HepG2 (cell line): ENCODE results near the gene HOXD3. TPM values are rescaled to one million over a fixed set of nuclear protein-coding genes. Genes with fewer than 3 reads are reported as not detected.
A peak's percentile ranks its signal among the peaks of the same experiment; 100 is the strongest.

Experiments
- CEBPG ChIP-seq: IDR thresholded peaks from 2 replicates; pipeline ENCODE4 v1.6.1; 2016
- FOXA3 ChIP-seq: IDR thresholded peaks from 2 replicates; pipeline ENCODE4 v1.6.1; 2016; ENCODE audit warnings: missing genetic modification reagents, missing compliant biosample characterization
- GTF3A ChIP-seq: sonication (generic); formaldehyde crosslinking; conservative IDR thresholded peaks from 2 replicates; pipeline ENCODE4 v1.4.0; 2020; ENCODE audit warnings: mild to moderate bottlenecking, missing genetic modification reagents
- IRX3 ChIP-seq: sonication (generic); formaldehyde crosslinking; IDR thresholded peaks from 2 replicates; pipeline ENCODE4 v1.8.1; 2023; ENCODE audit warnings: mild to moderate bottlenecking, low read depth, missing genetic modification reagents, borderline replicate concordance
- MNT ChIP-seq: fragments of 450-650 bp; IDR thresholded peaks from 2 replicates; pipeline ENCODE4 v1.6.1; 2016
- NFE2L2 ChIP-seq: fragments of 150-350 bp; IDR thresholded peaks from 2 replicates; pipeline ENCODE4 v1.6.1; 2014; ENCODE audit warnings: low read length
- POLR2AphosphoS2 ChIP-seq: IDR thresholded peaks from 2 replicates; pipeline ENCODE4 v1.6.1; 2011; ENCODE audit warnings: low read depth, low read length, improper control_type of control experiment
- PRPF4 ChIP-seq: fragments of 200-400 bp; formaldehyde crosslinking; IDR thresholded peaks from 2 replicates; pipeline ENCODE4 v1.6.1; 2016; ENCODE audit warnings: low read length, low read depth; ENCODE audit not compliant: poor library complexity, severe bottlenecking
- RERE ChIP-seq: IDR thresholded peaks from 2 replicates; pipeline ENCODE4 v1.6.1; 2016; ENCODE audit warnings: low read depth, missing genetic modification reagents, missing compliant biosample characterization
- SP5 ChIP-seq: IDR thresholded peaks from 2 replicates; pipeline ENCODE4 v1.6.1; 2016; ENCODE audit warnings: low read depth, borderline replicate concordance
- TEF ChIP-seq: sonication (generic); formaldehyde crosslinking; IDR thresholded peaks from 2 replicates; pipeline ENCODE4 v1.5.0; 2020; ENCODE audit warnings: missing genetic modification reagents
- USF2 ChIP-seq, 2 experiments: sonication (generic) in 1 of 2; formaldehyde crosslinking in 1 of 2; IDR thresholded peaks; 2 replicates each; pipeline versions ENCODE4 v1.5.1 to v1.6.1; 2011 to 2020; ENCODE audit warnings: borderline replicate concordance in 1 of 2, low read depth in 1 of 2, low read length in 1 of 2, mild to moderate bottlenecking in 1 of 2, missing genetic modification reagents in 1 of 2, moderate library complexity in 1 of 2
- ZNF275 ChIP-seq: sonication (generic); formaldehyde crosslinking; IDR thresholded peaks from 2 replicates; pipeline ENCODE4 v1.8.0; 2022; ENCODE audit warnings: missing genetic modification reagents, mild to moderate bottlenecking, inconsistent platforms, borderline replicate concordance
- ZNF605 ChIP-seq: sonication (generic); formaldehyde crosslinking; IDR thresholded peaks from 2 replicates; pipeline ENCODE4 v1.8.0; 2022; ENCODE audit warnings: mild to moderate bottlenecking, missing genetic modification reagents
- ZNF691 ChIP-seq: sonication (generic); formaldehyde crosslinking; IDR thresholded peaks from 2 replicates; pipeline ENCODE4 v1.4.0; 2020; ENCODE audit warnings: missing genetic modification reagents, low read depth, mild to moderate bottlenecking, borderline replicate concordance
- ZSCAN20 ChIP-seq: sonication (generic); formaldehyde crosslinking; IDR thresholded peaks from 2 replicates; pipeline ENCODE4 v1.4.0; 2020; ENCODE audit warnings: missing genetic modification reagents, mild to moderate bottlenecking, borderline replicate concordance
- polyA plus RNA-seq, 8 experiments: library from polyadenylated mRNA; depleted of rRNA in 3 of 8; stranded (reverse) in 7 of 8; unstranded in 1 of 8; fragments of >200 nt; fragmentation: Illumina TruSeq in 4 of 8; extraction: Trizol in 4 of 8; gene quantifications; 2 replicates each; pipeline versions ENCODE4 v1.2.1 to v1.2.3, GENCODE V29; 2011 to 2016; ENCODE audit warnings: low read depth in 4 of 8, missing spikeins in 1 of 8, mixed read lengths in 1 of 8; ENCODE audit not compliant: insufficient read depth in 1 of 8
- total RNA-seq, 5 experiments: library from RNA; depleted of rRNA; stranded (reverse); fragments of >200 nt; fragmentation: Illumina TruSeq; extraction: Trizol; gene quantifications; 2 replicates each; pipeline ENCODE4 v1.2.3, GENCODE V29; 2016; ENCODE audit warnings: low read depth in 1 of 5

Gene HOXD3
- total and polyA plus RNA-seq, 2 of the 13 experiments (the other 11 are each of a cell fraction or from before 2014, with no cell fraction given): 0.05 to 0.09 TPM

- TF ChIP-seq USF2 (IDR thresholded peaks at IDR 0.05; ENCODE audit: low read depth, low read length) (no peak), USF2 (CRISPR knock-in tag; IDR thresholded peaks at IDR 0.05; ENCODE audit: borderline replicate concordance) (no peak), MNT (no peak), ZSCAN20 (0 out of 2 replicates have a peak, but pooled peaks have one; percentile 36), ZNF275 (CRISPR knock-in tag) (no peak), GTF3A (CRISPR knock-in tag) (no peak), ZNF605 (CRISPR knock-in tag) (no peak), POLR2AphosphoS2 (no peak), FOXA3 (CRISPR knock-in tag) (peak; percentile 87), CEBPG (CRISPR knock-in tag) (peak; percentile 22; the same call in 1 of the 2 replicates), PRPF4 (no peak), SP5 (peak; percentile 30; the same call in 1 of the 2 replicates), IRX3 (CRISPR knock-in tag) (no peak), RERE (CRISPR knock-in tag) (no peak), TEF (CRISPR knock-in tag) (no peak), NFE2L2 (no peak), ZNF691 (CRISPR knock-in tag) (no peak)
Observed at GRCh38 chr2:176172895-176173566, 15.9 kb downstream of the HOXD3 start (continued).
